Hematopoietic multipotent progenitor cell treated with erythropoietin and hydrocortisone succinate and interleukin-3 and kit ligand, for 6 days (in vitro differentiated cells): Measurements from ENCODE around the gene ELAVL2.
"Not testable (repeated sequence)": the region's sequence is repeated elsewhere in the genome, so short reads cannot be mapped to it uniquely, and the experiment has no call there.

Experiments used
- DNase-seq: peaks from one replicate; pipeline ENCODE4 v3.0.0-alpha.2; 2015

Gene ELAVL2

DNA sequence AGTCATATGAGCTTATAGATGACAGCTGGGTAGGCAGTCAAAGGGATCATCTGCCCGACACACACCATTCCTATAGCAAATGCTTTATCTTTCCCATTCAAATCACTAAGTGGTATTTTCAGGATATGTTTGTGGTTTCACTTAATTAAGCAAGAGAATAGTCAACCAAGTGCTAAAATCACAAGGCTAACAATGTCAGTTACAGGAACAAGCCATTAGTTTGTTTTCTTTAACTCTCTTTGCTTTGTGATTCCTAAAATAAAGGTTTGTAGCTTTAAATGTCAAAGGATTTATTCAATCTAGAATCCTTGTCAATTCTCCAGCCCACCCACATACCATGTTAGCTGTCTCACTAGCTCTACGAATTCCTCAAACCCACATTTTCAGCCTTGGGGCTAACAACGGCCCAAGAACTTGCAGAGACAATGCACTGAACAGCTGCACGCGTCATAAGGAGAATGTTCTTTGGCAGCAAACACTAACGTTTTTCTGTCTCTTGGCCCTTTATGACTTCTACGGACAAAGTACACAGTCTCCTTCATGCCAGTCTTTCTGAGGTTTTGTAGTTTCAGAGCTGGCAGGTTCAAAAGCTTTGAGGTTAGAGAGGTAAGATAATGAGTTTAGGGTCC is 56.6 kb downstream of the ELAVL2 start:
- DNase-seq = no peak

DNA sequence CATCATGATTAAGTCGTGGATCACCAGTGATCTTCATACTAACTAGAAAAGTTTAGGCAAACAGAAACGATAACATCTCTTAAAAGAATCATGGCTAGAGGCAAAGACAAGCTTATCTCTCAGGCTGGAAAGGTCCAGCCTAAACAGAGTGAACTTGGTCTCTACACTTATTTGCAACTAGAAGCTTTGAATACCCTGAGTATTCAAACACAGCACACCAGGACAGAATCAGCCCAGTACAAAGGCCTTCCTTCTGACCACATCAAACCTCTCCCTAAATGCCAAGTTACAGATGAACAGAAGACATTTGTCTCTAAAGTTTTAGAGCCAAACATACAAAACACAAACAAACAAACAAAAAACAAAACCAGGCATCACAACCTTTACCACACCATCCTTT is 57.2 kb downstream of the ELAVL2 start:
- no peak for DNase-seq

DNA sequence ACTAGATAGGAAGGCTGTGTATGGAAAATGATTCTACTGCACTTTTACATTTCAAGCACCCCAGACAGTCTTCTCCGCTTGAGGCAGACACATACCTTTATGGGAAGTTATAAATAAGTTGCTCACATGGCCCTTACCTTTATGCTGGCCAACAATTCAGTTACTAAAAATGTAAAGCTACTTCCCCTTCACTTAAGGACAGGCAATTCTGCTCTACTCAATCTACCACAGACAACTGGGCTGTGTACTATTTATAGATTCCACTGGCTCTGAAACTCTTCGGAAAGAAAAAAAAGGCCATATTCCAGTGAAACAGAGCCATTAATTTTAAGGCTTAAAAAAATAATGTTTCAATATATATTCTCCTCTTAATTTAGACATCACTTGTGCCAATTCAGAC is 59.4 kb downstream of the ELAVL2 start:
- DNase-seq = no peak

DNA sequence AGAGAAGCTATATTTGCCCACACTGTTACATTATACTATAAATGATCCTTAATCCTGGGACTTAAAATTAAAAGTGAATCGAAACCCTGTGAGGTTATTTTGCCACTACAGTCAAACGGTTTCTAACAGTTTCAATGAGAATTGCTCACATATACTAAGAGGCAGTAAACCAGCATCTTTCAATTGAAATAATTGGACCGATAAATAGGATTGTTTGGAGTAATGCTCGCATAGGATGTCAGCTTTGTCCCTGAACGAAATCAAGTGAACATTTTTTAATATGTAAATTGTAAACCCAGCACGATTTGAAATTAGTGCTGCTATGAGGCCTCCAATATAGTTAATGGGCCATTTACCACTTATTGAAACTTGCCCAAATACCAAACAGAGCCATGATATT is 60.5 kb downstream of the ELAVL2 start:
- DNase-seq = no peak

DNA sequence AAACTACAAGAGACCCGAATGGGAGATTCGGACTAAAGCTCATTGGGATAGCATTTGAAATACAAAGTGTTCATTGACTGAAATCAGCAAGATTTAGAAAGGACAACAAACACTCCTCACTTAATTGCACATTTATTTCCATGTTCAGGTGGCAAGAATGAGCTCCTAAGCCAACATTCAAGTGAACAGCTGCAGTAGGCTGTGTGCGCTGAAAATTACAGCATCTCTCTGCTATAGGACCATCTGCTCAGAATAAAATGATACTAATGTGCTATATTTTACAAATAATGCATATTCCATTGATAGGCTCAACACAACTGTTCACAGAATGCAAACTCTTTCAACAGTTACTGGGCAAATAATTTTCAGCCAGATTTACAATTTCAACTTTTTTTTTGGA is 61.8 kb downstream of the ELAVL2 start:
- DNase-seq = no peak

DNA sequence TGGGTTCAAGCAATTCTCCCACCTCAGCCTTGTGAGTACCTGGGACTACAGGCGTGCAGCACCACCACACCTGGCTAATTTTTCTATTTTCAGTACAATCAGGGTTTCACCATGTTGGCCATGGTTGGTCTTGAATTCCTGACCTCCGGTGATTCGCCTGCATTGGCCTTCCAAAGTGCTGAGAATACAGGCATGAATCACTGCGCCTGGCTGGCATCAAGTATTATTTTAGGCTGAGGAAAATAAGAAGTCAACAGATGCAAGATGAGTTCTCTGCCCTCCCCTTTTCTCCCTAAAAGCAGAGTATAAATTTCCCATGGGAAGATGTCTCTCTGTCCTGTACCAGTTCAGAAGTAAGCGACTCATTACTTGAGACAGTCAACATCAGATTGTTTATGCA is 71.5 kb downstream of the ELAVL2 start:
- DNase-seq = no peak

DNA sequence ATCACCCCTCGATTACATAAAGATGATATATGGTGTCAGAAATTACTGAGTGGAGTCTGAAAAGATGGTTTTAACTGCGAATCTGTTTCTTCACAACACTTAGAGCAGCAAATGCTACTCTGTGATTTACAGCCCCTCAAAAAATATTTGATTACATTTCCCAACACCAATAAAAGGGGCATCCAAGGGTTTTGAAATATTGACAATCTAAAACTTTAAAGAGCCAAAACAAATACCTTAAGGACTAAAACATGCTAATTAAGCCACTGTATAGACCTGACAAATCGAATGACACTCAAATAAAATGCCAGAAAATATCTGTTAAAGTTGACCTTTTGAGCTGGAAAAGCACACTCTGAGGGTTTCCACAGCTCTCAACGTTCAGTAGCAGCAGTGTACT is 73.2 kb downstream of the ELAVL2 start:
- DNase-seq = no peak

DNA sequence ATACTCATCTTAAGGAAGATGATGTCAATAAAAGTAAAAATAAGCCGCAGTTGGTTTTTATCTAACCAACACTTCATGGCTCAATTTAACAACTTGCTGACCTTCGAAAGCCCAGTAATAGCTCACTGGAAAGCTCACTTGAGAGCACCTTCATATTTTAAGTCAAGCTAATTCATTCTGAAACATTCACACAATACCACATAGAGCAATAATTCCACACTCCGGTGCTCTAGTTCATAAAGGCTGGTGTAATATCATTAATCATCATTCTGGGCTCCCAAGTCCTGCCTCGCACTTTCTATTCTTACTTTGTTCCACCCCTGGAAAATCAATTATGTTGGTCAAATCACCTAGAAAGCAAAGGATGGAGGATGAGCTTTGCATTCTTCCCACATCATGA is 74.4 kb downstream of the ELAVL2 start:
- DNase-seq = no peak

DNA sequence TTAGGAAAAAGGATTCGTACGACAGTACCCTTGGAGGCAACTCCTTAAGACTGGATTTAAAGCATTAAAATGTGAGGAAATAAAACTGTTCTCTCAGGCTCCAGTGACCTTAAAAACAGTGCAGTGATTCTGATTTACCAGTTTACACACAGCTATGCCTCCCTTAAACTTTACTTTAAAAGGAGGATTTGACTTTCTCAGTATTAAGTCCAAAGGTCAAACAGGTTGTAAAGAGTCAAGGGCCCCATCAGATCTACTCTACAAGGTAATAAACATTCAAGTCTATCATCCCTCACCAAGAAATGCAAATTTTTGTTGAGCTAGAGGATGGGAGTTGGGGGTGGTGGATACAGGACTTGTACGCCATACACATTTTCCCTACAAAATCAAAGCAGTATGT is 75.2 kb downstream of the ELAVL2 start:
- no peak for DNase-seq

DNA sequence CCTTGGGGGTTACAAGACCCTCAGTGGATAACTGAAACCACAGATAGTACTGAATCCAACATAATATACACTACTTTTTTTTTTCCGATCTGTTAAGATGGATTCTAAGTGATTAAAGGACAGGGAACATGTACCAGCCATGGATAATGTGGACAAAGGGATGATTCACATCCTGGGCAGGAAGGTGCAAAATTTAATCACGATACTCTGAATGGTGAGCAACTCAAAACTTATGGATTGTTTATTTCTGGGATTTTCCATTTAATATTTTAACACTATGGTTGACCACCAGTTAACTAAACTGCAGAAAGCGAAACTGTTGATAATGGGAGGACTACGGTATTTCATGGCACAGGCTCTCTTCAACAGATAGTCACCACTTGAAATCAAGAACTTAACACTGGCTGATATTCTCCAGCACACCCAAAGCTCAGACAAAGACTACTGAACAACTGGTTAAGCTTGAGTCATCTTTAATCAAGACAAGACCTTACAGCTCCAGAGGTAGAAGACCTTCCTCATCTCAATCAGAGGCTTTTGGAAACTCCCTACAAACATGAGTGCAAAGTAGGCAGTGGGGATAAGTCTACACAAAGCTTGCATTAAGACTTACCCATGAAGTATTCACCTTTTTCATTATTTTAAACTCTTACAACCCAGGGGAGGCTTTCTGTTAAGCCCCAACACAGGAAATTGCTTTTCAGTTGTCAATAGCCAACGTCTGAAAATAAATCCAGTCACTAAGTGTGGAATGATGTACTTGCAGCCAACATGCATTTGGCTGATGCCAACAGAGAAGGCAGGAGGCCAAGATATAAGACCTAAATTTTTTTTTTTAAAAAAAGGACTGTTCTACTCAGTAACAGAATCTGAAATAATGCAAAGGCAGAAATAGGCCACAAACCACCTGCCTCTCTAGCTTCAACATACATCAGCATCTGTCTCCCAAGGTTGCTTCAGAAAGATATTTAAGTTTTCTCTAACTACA is 78.7 kb downstream of the ELAVL2 start:
- DNase-seq = no peak

DNA sequence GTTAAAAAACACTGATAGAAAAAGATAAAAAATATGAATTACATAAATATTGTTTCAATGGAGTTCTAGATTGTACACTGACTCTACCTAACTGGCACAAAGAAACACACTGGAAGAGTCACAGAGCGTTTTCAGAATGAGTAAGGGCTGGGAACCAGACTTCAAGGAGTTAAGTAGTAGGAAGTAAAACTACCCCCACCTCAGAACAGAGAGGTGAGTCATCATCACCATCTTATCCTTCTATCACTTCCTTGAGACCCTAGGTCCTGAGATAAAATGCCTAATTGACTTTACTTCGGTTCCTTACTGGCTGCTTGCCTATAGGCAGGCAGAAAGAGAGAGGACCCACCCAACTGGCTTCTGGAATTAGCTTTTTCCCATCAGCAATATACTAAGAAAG is 79.7 kb downstream of the ELAVL2 start:
- no peak for DNase-seq

DNA sequence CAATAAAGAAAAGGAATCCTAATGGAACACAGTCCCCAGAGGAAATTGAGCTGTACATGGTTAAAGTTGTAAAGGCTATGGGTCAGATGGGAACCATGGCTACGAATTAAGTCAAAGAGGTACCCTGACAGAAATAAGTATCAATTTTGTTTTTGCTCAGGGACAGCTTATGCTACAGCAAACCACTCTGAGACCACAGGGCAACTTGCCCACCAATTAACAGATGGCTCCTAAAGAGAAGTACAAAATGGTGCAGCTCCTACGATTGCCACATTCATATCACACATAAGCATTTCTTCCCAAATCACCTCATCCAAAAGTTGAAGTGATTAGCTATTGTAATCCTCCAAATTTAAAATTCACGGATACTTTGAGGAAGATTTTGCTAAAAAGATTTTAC is 83.0 kb downstream of the ELAVL2 start:
- no peak for DNase-seq

DNA sequence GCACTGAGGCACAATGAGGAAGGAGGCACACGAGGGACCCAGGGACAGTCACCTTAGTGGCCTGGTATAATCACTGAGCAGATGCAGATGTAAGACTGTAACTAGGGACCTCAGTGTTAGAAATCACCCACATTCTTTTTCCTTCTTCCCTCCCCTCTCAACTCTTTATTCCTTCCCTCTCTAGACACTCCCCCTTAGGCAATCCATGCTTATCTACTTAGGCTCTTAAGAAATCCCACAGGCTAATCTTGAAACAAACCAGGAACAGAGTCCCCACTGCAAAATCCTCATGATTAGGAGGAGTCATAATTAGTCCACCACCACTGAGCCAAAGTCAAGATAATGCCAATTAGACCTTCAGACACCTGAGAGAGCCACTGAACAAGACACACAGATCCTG is 84.7 kb downstream of the ELAVL2 start:
- no peak for DNase-seq

DNA sequence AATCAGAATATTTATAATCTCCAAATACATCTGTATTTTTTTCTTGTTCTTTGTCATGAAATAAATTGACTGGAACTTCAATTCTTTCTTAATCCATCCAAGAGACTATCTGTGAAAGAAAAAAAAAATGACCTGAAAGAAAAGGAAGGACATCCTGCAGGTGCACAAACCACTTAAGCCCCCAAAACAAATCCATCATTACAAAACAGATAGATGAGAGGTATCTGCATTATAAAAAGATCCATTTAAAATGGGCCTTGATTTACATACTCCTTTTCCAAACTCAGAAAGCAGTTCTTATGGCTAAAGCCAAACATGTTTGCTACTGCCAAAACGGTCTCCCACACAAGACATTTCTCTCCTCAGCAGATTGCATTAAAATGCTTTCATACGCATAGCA is 85.5 kb downstream of the ELAVL2 start:
- DNase-seq = no peak

DNA sequence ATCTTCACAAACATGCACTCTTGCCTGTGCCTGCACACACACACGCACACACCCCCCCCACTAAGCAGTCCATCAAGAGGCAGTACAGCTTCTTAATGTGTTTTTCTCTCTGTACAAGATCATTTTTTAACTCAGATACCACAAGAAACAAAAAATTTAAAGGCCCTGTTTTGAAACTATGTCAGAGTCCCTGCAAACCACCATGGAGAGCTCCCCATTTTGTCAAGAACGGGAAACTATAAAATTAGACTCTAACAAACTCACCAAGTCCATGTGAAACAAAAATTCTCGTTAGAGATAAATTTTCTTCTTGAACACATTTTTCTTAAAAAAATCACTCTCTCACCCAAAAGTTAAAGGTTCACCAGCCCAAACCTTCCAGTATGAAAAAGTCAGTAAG is 86.3 kb downstream of the ELAVL2 start:
- no peak for DNase-seq

DNA sequence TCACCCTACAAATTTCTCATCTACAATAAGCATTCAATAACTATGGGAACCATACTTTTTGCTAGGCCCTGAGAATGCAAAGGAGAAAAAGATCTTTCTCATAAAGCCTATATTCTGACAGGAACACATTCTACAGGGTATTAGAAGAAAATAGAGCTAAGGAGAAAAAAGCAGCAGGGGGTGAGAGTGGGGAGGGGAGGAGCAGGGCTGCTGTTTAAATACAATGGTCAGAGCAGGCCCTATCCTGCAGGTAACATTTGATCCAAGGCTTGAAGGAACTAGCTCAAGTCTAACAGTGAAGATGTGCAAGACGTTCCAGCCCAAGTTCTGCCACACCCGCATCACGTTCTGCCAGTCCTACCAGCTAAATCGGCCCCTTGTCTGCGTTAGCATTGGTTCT is 89.7 kb downstream of the ELAVL2 start:
- no peak for DNase-seq

DNA sequence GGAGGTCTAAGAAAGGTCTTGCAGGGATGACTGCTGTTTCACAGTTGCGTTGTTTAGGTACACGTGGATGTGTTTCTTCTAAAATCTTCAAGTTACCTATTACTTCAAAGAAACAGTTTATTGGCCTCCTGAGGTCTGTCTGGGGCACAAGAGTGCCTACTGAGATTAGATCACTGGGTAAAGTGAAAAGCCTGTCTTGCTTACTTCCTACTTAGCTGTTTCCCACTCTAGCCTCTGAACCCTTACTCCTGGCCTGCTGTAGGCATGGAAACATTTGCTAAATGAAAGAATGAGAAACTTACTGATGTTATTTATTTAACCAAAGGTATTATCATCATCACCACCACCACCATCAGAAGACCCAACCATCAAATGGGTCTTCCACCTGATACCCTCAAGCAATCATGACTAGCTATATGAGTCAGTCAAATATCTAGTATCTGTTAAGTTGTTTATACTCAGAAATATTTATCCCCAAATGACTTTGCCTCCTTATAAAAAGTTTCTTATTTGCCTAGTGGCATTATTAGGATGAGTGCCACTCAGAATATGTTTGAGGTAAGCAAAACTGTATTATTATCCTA is 92.5 kb downstream of the ELAVL2 start:
- no peak for DNase-seq

DNA sequence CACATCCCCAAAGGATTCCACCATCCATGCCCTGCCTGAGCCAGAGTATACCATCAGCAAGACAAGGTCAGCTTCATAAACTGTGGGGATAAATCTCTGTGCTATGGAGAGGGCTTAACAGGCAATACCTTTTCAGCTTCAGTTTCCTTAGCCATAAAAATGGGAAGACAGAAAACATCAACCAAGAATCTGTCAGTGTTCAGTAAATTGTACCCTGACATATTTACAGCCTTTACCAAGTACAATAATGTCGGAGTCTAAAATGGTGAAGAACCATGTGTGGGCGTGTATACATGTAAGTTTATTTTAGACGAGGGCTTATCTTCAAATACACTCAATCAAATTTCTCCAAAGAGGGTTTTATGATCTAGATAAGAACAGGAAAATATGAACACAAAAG is 94.7 kb downstream of the ELAVL2 start:
- no peak for DNase-seq

DNA sequence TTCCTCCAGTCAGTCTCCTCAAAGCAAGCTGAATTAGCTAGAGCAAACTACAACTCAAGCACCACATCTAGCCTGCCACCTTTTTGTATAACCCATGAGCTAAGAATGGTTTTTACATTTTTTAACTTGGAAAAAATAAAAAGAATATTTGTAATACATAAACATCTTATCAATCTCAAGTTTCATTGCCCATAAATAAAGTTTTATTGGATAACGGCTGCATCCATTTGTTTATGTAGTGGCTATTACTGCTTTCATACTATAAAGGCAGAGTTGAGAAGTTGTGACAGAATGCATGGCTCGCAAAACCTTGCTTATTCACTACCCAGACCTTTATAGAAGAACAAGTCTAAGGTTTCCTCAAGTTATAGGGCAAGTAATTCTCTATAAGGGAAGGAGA is 95.7 kb downstream of the ELAVL2 start:
- DNase-seq = no peak

DNA sequence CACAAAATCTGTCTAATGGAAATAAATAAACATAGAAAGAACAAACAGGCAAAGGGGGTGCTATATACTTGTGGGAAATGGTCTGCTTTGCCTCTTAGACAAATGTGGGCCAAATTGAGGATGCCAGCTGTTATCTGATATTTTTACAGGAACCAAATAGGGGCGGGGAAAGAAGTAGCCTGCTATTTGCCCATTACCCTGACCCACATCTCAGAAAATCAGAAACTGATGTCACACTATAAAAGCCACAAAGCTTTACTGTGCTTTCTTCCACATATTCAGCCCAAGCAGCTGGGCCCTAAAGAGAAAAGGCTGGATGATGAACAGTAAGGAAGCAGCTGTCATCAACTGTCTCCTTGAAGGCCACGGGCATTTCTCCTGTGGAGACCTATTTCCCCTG is 97.3 kb downstream of the ELAVL2 start:
- no peak for DNase-seq

DNA sequence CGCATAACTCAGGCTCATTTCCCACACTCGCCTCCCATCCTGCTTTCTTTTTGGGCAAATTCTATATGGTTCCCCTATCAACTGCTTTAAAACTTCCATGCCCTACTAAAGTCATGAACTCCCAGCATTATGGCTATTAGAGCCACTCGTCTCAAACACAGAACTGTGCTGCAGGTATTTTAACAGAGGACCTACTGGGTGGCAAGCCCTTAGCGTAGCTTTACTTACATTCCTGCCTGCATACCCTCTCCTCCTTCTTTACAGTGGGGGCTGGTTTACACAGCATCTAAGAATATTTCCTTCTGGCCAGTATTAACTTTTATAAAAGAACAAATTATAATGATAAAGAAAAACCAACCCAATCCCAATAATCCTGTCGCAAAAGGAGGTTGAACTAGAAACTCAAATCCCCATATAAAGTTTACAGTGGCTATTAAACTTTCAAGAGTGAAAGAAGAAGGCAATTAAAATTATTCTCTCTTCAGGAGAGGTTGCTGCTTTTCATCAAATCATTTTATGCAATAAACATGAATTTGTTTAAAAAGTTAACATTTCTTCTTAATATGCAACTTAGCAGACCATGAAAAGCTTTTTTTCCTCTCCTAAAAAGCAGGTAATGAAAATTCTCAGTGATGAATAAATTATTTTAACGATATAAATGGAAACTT is 100.6 kb downstream of the ELAVL2 start:
- DNase-seq = no peak

DNA sequence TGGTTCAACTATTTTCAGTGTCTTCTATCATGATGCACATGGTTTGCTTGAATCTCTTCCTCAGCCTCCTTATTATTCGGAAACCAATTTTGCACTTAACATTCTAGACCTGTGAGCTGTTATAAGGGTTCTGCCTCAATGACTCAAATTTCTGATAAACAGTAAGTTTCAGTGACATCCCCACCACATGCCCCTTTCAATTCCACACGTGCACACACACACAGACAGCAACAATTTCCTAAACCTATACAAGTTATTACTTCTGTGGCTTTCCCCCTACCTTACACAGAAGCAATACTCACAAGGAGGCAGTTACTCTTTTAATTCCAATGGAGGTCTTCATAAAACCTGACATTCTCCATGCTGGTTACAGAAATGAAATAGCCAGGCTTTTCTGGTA is 102.4 kb downstream of the ELAVL2 start:
- no peak for DNase-seq

DNA sequence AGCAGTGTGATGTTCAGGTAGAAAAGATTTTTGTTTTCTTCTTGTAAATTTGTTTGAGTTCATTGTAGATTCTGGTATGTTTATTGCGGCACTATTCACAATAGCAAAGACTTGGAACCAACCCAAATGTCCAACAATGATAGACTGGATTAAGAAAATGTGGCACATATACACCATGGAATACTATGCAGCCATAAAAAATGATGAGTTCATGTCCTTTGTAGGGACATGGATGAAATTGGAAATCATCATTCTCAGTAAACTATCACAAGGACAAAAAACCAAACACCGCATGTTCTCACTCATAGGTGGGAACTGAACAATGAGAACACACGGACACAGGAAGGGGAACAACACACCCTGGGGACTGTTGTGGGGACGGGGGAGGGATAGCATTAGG is 103.0 kb downstream of the ELAVL2 start:
- DNase-seq = not testable (repeated sequence)

DNA sequence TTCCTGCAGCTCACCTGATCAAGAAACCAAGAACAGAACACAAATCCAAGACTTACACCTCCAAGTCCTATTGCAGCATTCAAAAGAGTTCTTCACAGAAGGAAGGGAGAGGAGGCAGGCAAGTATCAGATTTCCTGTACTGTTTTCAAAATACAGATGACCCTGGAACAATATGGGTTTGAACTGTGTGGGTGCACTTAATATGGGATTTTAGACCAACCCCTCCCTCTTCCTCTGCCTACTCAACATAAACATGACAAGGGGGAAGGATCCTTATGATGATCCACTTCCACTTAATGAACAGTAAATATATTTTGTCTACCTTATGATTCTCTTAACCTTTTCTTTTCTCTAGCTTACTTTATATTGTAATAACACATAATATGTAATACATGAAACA is 104.6 kb downstream of the ELAVL2 start:
- DNase-seq = no peak
